ENCODE results near the gene AK8. TPM values are rescaled to one million over a fixed set of nuclear protein-coding genes. Genes with fewer than 3 reads are reported as not detected.

Gene AK8
- total and polyA plus RNA-seq, 3 donors from 2014 or later: 15.0 to 54.8 (median 15.1) TPM

DNA sequence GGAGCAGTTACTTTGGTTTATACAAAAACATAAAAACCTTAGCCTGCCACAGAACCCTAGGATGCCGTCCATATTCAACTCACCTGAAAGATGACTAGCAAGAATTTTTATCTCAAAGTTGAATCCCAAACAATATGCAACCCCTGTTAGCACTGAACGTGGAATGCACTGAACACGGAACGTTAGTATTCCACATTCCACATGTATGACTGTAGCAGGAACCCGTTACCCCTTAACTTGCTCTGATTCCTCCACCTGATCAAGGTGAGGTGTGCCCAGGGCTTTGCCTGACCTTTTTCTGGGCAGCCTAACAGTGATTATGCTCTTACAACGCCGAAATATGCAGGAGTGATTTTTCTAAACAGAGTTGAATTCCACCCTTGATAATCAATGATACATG, 43.7 kb downstream of the AK8 start:
- Histone ChIP-seq H3K4me1 (no peaks in the 10 kb centered on the region), H3K27ac (no peak overlapping the region), H3K9me3 (no peaks in the 10 kb centered on the region), H3K27me3 (no peaks in the 10 kb centered on the region), H3K4me3 (no peak overlapping the region), H3K36me3 (ENCODE audit: low read depth, missing control alignments) (no peaks in the 10 kb centered on the region)
- WGBS, 2 donors: 89 to 92% methylated on average over 7 of the region's 7 CpGs
- DNase-seq: no peak
- intact Hi-C loops (cut with DNase I; ENCODE audit: low total_unique reads): no loop called here
- no peak for TF ChIP-seq POLR2A (IDR thresholded peaks at IDR 0.05)
- TF ChIP-seq, protein P1, sequence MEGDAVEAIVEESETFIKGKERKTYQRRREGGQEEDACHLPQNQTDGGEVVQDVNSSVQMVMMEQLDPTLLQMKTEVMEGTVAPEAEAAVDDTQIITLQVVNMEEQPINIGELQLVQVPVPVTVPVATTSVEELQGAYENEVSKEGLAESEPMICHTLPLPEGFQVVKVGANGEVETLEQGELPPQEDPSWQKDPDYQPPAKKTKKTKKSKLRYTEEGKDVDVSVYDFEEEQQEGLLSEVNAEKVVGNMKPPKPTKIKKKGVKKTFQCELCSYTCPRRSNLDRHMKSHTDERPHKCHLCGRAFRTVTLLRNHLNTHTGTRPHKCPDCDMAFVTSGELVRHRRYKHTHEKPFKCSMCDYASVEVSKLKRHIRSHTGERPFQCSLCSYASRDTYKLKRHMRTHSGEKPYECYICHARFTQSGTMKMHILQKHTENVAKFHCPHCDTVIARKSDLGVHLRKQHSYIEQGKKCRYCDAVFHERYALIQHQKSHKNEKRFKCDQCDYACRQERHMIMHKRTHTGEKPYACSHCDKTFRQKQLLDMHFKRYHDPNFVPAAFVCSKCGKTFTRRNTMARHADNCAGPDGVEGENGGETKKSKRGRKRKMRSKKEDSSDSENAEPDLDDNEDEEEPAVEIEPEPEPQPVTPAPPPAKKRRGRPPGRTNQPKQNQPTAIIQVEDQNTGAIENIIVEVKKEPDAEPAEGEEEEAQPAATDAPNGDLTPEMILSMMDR (IDR thresholded peaks at IDR 0.05): no peak

DNA sequence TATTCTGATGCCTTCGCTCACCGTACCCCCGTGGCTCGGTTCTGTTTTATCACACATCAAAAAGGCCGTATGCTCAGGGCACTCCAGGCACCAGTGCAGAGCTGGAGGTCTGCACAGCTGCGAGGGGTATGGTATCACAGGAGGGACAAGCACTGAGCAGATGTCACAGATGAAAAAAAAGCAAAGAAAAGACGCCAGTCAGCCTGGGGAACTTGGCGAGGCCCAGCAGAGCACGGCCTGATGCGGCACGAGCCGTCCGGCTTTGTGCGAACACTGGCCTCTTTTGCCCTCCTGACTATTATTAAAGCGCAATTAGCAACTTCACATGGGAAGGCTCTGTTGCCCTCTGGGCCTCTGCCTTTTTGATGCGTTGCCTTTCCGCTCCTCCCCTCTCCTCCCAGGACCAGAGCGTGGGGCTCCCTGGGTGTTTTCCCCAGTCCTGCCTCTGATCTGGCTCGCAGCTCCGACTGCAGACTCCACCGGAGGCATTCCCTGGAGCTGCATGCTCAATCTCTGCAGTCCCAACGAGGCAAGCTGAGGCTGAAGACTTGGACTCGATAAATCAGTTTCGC, 44.4 kb downstream of the AK8 start:
- intact Hi-C loops (cut with DNase I; ENCODE audit: low total_unique reads): no loop called here
- Histone ChIP-seq H3K27me3 (no peaks in the 10 kb centered on the region), H3K4me3 (no peak overlapping the region), H3K9me3 (no peaks in the 10 kb centered on the region), H3K4me1 (no peaks in the 10 kb centered on the region), H3K36me3 (ENCODE audit: low read depth, missing control alignments) (no peaks in the 10 kb centered on the region), H3K27ac (no peak overlapping the region)
- TF ChIP-seq POLR2A (IDR thresholded peaks at IDR 0.05): no peak
- TF ChIP-seq, protein P1 (IDR thresholded peaks at IDR 0.05): no peak
- WGBS, 2 donors: 56 to 74% methylated on average over 18 to 24 of the region's 24 CpGs
- peak; percentile 28 for DNase-seq

DNA sequence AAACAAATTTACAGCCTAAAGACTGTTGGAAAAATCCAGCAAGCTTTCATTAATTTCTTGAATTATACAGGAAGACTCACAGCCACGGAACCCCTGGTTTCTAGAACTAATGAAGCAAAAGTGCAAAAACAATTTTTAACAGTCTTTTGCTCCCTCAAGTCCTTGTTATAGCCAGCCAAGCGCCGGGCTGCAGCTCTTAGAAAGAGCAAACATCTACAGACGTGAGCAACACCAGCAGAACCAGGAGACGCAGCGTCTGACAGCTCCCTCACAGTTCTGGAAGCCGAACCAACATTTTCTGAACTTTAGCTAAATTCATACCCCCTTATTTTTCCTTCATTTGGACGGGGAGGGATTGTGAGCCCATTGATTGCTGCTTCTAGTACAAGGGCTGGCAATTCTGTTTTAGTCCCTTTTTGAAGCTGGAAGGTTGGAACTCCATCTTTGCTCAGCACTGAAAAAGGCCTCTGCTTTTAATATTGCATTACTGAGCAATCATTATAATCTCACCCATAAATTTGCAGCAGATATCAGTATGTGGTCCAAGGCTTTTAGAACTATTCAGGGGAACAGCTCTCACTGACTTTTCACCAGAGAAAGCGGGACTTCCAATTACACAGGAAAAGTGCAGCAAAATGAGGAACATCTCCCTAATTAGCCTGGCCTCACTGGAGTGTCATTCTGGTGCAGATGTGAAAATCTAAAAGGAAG, 45.8 kb downstream of the AK8 start:
- no peak for TF ChIP-seq POLR2A (IDR thresholded peaks at IDR 0.05)
- TF ChIP-seq, protein P1 (IDR thresholded peaks at IDR 0.05): no peak
- intact Hi-C loops (cut with DNase I; ENCODE audit: low total_unique reads): no loop called here
- Histone ChIP-seq H3K4me3 (no peak overlapping the region), H3K4me1 (no peaks in the 10 kb centered on the region), H3K27ac (no peak overlapping the region), H3K36me3 (ENCODE audit: low read depth, missing control alignments) (no peaks in the 10 kb centered on the region), H3K9me3 (no peaks in the 10 kb centered on the region), H3K27me3 (no peaks in the 10 kb centered on the region)
- 74 to 75% methylated on average over 9 of the region's 9 CpGs for WGBS, 2 donors
- DNase-seq: no peak

DNA sequence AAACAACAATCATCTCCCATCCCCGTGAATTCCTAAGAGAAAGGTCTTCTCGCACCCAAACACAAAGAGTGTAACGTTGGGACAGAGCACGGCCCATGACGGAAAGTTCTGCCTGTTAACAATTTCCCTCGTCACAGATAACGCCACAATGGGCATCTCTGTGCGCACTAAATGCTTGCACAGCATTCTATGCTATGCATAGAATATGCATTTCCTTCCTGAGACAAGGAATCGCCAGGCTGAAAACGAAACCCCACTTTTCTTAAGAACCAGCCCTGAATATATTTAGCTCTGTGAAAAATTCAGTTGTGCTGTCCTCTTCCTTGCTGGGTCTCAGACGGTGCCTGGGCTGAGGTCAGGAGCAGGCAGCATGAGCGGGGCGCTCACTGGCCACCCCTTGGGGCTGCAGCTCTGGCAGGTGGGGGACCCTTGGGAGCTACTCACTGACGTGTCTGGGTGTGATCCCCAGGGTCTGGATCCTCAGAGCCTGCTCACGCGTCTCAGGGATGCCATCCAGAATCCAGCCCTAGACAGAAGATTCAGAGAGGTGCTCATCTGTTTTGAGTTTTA, 49.8 kb downstream of the AK8 start:
- no peak overlapping the region for H3K4me3 ChIP-seq
- WGBS, 2 donors: 93 to 95% methylated on average over 14 to 16 of the region's 16 CpGs
- no peak for TF ChIP-seq POLR2A (IDR thresholded peaks at IDR 0.05)
- TF ChIP-seq, protein P1 (IDR thresholded peaks at IDR 0.05): no peak
- no peak overlapping the region for H3K27ac ChIP-seq
- H3K4me1 ChIP-seq: no peaks in the 10 kb centered on the region
- no peak for DNase-seq
- intact Hi-C loops (cut with DNase I; ENCODE audit: low total_unique reads): no loop called here
- H3K36me3 ChIP-seq (ENCODE audit: low read depth, missing control alignments): no peaks in the 10 kb centered on the region
- H3K27me3 ChIP-seq: no peaks in the 10 kb centered on the region
- H3K9me3 ChIP-seq: no peaks in the 10 kb centered on the region
